ENCODE results near the gene C10orf143.

C10orf143 gene

DNA sequence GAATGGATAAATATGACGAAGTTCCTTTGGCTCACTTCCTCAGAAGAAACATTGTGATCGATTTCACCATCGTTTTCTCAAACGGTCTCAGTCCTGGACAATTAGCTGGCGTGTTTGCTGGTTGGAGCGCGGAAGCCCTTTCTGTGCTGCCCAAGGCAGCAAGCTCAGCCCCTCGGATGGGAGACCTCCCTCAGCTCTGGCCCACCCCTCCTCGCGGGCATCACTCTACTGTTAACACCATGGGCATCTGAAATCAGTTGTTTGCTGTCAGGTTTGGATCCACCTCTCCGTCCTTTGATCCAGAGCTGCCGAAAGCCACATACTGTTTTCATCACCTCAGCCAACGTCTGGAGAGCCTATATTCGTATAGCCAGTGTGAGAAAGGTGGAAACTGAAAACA is 68.2 kb downstream of the C10orf143 start:
- no peaks in the 10 kb centered on the region for H3K27me3 ChIP-seq
- H3K36me3 ChIP-seq: no peaks in the 10 kb centered on the region
- no peaks in the 10 kb centered on the region for H3K4me1 ChIP-seq
- TF ChIP-seq, protein P1, sequence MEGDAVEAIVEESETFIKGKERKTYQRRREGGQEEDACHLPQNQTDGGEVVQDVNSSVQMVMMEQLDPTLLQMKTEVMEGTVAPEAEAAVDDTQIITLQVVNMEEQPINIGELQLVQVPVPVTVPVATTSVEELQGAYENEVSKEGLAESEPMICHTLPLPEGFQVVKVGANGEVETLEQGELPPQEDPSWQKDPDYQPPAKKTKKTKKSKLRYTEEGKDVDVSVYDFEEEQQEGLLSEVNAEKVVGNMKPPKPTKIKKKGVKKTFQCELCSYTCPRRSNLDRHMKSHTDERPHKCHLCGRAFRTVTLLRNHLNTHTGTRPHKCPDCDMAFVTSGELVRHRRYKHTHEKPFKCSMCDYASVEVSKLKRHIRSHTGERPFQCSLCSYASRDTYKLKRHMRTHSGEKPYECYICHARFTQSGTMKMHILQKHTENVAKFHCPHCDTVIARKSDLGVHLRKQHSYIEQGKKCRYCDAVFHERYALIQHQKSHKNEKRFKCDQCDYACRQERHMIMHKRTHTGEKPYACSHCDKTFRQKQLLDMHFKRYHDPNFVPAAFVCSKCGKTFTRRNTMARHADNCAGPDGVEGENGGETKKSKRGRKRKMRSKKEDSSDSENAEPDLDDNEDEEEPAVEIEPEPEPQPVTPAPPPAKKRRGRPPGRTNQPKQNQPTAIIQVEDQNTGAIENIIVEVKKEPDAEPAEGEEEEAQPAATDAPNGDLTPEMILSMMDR (IDR thresholded peaks at IDR 0.05; ENCODE audit: low read depth, low read length): no peak
- H3K4me3 ChIP-seq (ENCODE audit: low read depth, low read length): no peak overlapping the region
- DNase-seq: no peak
- H3K9me3 ChIP-seq: no peaks in the 10 kb centered on the region

DNA sequence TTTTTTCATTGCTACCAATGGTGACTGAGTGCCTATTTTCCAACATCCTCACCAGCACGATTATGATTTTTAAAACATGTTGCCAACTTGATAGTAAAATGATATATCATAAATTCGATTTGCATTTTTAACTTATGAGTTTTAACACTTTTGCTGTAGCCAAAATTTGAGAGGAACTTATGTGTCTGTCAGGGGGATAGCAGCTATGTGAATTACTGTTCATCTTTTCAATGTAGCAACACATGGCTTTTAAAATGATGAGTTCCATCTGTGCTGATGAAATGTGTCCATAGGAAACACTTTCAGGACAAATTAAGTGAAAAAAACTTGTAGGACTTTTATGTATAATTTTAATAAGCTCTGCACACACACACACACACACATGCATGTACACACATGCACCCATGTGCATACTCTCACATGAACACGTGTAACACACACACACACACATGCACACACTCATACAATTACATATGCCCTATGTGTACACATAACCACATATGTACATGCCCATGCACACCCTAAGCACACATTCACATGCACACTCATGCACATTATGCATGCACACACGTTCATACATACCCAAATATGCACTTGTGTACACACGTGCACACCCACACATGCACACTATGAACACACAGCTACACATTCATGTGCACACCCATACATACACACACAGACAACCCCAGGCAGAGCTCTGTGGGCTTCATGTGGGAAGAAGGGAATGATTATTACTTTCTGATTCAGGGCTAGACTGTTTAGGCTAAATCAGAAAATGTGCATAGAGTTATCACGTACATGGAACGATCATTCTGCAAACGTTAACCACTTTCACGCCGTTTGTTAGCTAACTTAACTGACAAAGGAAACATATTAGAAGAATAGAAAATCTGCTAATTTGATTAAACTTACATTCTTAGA is 68.9 kb downstream of the C10orf143 start:
- Histone ChIP-seq H3K4me3 (ENCODE audit: low read depth, low read length) (no peak overlapping the region), H3K4me1 (no peaks in the 10 kb centered on the region), H3K9me3 (no peaks in the 10 kb centered on the region), H3K27me3 (no peaks in the 10 kb centered on the region), H3K36me3 (no peaks in the 10 kb centered on the region)
- TF ChIP-seq, protein P1 (IDR thresholded peaks at IDR 0.05; ENCODE audit: low read depth, low read length): no peak
- no peak for DNase-seq

DNA sequence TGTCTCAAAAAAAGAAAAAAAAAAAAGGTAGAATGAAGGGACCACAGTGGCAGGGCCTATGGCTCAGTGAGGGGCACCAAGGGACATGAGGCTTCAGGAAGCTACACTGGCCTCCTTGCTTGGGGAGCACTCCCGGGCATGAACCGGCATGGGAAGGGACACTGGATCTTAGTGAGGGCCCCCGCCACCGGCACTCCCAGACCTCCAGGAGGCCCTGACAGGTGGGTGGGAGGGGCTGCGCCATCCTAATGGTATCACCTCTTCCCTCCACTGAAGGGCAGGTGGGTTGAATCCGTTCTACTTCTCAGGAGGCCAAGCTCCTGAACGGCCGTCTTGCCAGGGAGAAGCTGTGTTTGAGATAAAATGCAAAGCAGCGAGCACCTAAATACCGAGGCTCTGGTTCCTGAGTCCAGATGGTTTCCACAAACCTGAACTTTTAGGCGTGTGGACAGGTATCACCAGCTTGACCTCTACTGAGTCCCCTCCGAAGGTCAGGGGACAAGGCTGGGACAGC is 69.8 kb downstream of the C10orf143 start:
- TF ChIP-seq, protein P1 (IDR thresholded peaks at IDR 0.05; ENCODE audit: low read depth, low read length): no peak
- H3K9me3 ChIP-seq: no peaks in the 10 kb centered on the region
- no peaks in the 10 kb centered on the region for H3K4me1 ChIP-seq
- H3K4me3 ChIP-seq (ENCODE audit: low read depth, low read length): no peak overlapping the region
- DNase-seq: no peak
- no peaks in the 10 kb centered on the region for H3K36me3 ChIP-seq
- no peaks in the 10 kb centered on the region for H3K27me3 ChIP-seq

GRCh38 chr10:130040351-130040750 is 70.3 kb downstream of the C10orf143 start:
- TF ChIP-seq, protein P1 (IDR thresholded peaks at IDR 0.05; ENCODE audit: low read depth, low read length): no peak
- no peak overlapping the region for H3K4me3 ChIP-seq (ENCODE audit: low read depth, low read length)
- no peaks in the 10 kb centered on the region for H3K27me3 ChIP-seq
- H3K4me1 ChIP-seq: no peaks in the 10 kb centered on the region
- no peaks in the 10 kb centered on the region for H3K9me3 ChIP-seq
- no peak for DNase-seq
- H3K36me3 ChIP-seq: no peaks in the 10 kb centered on the region

GRCh38 chr10:130039141-130039540 is 71.5 kb downstream of the C10orf143 start:
- TF ChIP-seq, protein P1 (IDR thresholded peaks at IDR 0.05; ENCODE audit: low read depth, low read length): no peak
- Histone ChIP-seq H3K9me3 (no peaks in the 10 kb centered on the region), H3K4me1 (no peaks in the 10 kb centered on the region), H3K36me3 (no peaks in the 10 kb centered on the region), H3K4me3 (ENCODE audit: low read depth, low read length) (no peak overlapping the region), H3K27me3 (no peaks in the 10 kb centered on the region)
- DNase-seq: no peak

DNA sequence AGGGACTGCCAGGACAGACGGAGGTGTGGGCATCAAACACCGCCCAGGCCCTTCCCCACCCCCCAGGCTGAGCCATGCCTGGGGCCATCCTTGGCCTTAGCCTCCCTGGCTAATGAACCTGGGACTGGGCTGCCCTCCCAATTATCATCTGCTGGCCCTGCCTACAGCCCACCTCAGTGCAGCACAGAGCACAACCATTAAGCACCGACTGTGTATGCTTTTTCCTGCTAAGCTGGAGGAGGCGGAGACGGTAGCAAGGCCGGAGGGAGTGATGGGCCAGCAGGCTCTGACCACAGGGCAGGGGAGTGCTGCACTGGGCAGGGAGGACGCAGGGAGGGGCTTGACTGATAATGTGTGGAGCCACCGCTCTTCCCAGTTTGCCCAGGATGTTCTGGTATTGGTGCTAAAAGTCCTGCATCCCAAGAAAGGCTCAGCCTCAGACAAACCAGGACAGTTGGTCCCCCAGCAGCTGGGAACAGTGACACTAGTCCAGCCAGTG is 72.0 kb downstream of the C10orf143 start:
- no peak for DNase-seq
- Histone ChIP-seq H3K9me3 (no peaks in the 10 kb centered on the region), H3K4me3 (ENCODE audit: low read depth, low read length) (no peak overlapping the region), H3K36me3 (no peaks in the 10 kb centered on the region), H3K27me3 (no peaks in the 10 kb centered on the region), H3K4me1 (no peaks in the 10 kb centered on the region)
- TF ChIP-seq, protein P1 (IDR thresholded peaks at IDR 0.05; ENCODE audit: low read depth, low read length): no peak

All from BE2C (cell line).